Glomerular endothelial cell (primary cell): ENCODE measurements around the gene MYO1B. TPM values are rescaled to one million over a fixed set of nuclear protein-coding genes. Genes with fewer than 3 reads are reported as not detected.
"Not testable (repeated sequence)": the region's sequence is repeated elsewhere in the genome, so short reads cannot be mapped to it uniquely, and the experiment has no call there.

ENCODE experiments used
- DNase-seq: peaks from one replicate; pipeline ENCODE4 v3.0.0-alpha.2; 2011; ENCODE audit warnings: low read depth, low spot score; ENCODE audit errors: extremely low read depth
- total RNA-seq: library from RNA; depleted of rRNA; stranded (reverse); fragments of >200 nt; gene quantifications from 2 replicates; pipeline ENCODE4 v1.2.3, GENCODE V29; 2015

The MYO1B gene
- total RNA-seq, 1 donor from 2014 or later = 232 TPM

DNA sequence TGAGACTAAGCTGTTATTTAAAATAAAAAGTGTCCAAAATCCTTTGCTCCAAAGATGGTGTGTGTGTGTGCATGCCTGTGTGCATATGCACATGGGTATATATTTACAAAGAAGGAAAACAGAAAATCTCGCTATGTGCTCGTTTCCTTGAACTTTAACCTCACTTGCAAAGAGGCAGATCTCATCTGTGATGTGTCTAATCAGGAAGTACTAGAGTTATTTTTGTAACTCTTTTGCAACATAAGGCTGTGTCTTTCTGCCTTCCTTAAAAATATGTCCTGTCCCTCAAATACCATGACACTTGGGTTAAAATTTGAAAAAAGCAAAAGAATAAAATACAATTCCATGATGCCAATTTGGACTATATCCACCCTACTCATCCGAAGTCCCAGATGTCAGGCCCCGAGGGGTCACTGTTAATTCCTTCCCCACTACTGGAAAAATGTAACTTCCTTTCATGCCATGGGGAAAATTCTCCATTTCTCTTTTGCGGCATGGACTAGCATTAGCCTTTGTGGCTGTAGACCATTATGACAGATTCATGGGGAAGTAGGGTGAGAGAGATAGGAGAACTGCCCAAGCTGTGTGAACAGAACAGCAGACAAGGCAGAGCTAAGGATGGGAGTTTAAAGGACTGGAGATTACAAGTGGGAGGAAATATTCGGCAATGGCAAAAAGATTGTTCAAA is 191.3 kb downstream of the MYO1B start:
- DNase-seq = no peak

DNA sequence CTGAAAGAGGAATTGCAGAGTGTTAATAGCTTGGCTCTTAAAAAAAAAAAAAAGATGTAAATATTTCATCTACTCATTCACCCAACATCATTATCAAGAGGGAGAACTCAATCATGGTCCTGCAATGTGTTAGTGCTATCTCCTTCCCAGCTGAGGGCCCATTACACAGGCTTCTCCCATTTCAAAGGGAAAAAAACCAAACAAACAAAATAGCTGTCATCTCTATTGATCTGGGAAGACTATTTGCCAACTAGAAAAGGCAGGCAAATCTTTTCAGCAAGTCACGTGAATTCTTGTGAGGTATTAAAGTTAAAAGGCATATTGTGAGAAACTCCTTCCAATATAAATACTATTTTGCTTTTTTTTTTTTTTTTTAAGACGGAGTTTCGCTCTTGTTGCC is 194.3 kb downstream of the MYO1B start:
- no peak for DNase-seq

DNA sequence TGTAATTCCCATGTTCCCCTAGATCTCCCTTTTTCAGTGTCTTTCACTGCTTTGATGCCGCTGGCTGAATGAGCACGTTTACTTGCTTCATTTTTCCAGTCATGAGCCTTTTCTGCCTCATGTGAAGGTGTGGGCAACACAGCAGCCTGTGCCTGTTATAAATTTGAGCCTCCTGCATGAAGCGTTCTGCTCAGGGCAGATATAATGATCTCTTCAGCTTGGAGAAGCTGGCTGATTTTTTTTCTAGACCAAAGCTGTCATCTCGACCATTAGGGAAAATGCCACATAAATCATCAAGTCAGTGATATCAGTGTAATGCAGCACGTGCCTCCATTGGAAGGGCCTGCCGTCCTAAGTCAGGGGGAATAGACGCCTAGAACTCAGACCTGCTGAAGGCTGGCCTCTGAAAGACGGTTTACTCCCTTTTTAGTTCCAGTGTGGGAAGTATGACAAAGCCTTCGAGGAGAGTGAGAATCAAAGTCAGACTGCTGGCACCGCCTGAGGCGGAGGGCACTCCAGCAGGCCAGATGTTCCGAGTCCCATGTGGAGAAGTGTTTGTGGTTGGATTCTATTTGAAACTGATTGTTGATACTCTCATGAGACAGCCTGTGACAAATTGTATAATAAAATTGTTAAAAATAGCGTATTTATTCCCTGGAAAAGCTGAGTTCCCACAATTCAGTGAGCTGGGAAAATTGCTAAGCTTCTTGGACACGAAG is 196.5 kb downstream of the MYO1B start:
- DNase-seq = no peak

DNA sequence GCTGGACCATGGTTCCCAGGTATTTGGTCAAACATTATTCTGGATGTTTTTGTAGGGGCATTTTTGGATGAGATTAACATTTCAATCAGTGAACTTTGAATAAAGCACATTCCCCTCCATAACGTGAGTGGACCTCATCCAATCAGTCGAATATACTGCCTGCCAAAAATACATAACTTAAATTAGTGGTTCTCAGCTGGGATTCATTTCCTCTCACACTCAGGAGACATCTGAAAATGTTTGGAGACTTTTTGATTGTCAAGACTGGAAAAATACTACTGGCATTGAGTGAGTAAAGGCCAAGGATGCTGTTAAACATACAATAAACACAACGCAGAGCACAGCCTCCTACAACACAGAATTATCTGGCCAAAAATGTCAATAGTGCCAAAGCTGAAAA is 198.2 kb downstream of the MYO1B start:
- no peak for DNase-seq

DNA sequence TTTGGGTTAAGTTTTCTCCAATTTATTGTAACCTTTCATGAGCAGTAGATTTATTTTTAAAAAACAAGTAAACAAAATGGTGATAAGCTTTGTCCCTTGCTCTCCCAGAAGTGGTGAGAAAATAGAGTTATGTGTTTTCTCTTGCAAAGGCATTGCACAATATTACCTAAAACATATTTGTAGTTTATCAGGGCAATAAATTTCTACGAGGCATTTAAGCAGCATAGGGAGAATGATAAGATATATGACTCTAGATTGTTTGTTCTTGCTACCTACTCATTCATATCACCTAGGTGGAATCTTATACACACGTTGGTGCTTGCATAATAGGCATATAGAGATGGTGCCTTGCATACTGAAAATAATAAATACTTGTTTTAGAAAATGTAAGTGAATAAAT is 201.7 kb downstream of the MYO1B start:
- DNase-seq = no peak

DNA sequence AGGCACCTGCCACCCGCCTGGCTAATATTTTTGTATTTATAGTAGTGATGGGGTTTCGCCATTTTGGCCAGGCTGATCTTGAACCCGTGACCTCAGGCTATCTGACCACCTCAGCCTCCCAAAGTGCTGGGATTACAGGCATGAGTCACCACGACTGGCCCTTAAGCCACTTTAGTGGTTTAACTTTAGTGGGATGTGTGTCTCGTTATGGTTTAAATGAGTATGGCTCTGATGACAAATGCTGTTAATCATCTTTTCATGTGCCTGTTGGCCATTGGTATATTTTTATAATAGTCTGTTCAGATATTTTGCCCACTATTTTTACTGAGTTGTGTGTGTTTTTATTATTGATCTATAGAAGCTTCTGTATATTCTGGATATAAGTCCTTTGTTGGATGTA is 205.9 kb downstream of the MYO1B start:
- DNase-seq = no peak

DNA sequence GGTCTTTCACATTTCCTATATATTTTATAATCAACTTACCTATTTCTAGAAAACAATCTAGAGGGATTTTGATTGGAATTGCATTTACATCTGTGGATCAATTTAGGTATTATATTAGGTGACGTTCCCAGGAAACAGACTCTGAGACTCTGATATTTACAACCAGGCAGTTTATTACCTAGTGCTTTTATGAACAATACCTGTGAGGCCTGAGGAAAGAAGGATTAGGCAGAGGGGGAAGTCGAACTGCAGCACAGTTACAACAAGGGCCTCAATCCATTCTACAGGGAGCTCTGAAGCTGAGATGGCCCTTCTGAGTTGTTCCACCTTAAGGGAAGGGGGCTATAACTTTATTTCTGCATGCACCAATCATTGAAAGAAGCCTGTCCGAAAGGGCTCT is 206.9 kb downstream of the MYO1B start:
- DNase-seq = no peak

DNA sequence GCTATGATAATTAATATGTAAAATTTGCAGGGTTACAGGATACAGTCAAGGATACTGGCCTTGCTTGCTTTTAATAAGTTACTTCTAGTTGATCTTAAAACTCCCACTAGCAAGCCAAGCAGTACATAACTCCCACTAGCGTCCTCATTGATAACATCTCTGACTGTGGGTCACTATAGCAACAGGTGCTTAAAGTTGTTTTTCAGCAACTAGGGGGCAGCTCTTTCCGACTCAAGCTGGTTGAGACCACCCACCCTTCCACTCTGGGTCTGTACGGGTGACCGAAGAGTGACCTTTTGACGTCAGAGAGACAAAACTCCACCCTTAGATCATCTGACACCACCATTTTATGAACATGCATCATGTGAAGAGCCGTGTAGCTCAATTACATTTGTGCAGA is 208.6 kb downstream of the MYO1B start:
- no peak for DNase-seq

DNA sequence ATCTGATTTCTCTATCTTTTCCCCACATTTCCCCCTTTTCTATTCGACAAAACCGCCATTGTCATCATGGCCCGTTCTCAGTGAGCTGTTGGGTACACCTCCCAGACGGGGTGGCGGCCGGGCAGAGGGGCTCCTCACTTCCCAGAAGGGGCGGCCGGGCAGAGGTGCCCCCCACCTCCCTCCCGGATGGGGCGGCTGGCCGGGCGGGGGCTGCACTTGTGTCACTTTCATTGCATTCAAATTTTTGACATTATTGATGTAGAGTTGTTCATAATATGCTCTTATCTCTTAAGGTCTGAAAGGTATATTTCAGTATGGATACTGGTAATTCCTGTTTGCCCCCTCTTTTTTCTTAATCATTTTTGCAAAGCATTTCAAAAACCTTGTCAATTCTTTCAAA is 211.3 kb downstream of the MYO1B start:
- DNase-seq = not testable (repeated sequence)

DNA sequence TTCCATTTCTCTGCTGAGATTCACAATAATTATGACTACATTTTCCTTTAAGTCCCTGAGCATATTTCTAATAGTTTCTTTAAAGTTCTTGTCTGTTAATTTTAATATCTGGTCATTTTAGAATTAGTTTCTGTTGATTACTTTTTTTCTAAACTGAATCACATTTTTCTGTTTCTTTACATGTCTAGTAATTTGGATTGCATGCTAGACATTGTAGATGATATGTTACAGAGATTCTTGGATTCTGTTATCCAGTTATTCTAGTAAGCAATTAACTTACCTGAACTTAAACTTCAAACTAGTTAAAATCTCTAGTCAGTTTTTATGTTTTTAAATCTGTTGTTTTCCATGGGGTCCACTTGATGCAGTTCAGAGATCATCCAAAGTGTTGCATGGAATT is 214.0 kb downstream of the MYO1B start:
- DNase-seq = no peak

DNA sequence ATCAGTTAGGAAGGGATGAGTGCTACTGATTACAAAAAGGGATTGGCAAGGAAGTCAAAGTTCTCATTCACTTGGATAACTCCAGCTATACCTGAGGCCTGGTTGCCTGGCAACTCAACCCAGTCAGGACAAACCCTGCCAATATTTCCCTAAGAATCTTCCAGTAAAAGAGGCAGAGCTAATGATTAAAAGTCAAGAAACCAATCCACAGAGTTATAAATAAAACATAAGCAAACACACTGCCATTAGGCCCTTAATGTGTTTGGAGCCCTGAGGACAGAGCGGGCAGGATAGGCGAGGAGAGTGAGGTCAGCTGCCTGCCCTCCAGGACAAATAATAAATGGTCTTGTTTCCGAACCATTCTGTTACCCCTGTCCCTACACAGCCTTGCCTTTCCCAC is 217.2 kb downstream of the MYO1B start:
- no peak for DNase-seq

DNA sequence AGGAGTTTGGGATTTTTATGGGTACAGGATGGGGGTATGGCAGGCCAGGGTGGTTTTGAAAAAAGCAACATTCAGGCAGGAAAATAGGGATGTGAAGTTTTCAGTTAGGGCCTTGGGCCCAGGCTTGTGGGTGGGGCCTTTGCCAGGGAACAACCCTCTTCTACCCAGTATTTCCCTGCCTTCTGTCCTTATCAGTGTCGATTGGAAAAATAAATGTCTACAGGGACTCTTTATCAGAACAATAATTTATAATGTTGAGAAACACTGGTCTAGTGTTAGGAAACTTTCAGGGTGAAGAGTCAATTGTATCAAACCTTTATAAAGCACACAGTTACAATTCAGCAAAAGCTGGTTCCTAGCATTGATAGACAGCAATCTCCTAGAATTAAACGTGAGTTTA is 218.6 kb downstream of the MYO1B start:
- no peak for DNase-seq

DNA sequence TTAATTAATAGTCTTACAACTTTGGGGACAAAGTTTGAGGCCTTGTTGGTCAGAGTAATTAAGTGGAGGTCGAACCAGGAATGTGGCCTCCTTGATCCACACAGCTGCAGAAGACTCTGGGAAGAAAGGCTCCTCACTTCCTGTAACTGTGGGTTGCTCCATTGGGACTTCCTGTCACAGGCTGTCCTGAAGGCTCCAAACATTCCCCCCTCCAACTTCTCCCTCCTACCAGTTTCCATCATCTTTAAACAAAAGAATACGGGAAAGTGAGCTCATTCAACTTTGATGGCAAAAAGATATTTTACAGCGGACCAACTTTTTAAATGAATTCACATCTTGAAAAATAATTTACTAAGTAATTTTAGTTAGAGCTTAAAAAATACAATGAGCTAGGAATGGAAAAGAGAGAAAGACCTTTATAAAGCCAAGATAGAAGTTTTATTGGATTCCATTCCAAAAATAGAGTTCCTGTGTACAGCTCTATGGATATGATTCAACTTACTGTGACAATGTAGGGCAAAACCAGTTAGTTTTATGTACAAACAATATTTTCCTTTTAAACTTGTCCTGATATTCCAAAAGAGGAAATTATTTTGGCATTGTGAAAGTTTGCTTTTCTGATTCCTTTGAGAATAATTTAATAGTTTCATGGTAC is 220.7 kb downstream of the MYO1B start:
- no peak for DNase-seq

DNA sequence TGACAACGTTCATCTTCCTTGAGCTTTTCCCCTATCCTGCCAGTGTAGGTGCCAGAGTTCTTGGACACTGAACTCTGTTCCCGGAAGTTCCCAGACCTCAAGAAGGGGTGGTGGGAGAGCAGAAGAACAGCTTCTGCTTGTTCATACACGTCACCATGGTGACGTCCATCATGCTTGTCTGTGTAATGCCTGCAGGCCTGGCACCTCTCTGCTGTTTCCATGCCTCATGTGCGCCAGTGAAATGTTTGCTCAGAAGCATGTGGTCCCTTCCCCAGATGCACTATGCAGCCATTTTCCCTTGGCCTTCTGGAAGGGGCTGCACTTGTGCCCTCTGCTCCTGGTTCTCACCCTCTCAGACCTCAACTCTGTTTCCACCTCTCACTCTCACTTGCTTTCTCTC is 221.9 kb downstream of the MYO1B start:
- no peak for DNase-seq

DNA sequence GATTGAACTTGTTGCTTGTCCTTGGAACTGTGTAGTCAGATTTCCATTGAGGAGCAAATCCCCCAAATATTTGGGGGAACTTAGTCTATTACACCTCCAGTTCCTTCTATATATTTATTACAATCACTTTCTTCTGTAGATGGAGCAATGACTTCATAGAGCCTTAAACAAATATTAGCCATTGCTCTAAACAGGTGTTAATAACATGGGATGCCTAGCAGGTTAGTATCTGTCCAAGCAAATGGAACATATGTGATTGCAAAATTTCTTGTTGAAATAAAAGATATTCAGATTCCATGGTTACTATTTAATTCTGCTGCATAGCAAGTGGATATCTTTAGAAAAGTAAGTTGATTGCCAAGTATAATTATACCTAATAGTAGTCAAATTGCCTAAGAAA is 225.1 kb downstream of the MYO1B start:
- no peak for DNase-seq

DNA sequence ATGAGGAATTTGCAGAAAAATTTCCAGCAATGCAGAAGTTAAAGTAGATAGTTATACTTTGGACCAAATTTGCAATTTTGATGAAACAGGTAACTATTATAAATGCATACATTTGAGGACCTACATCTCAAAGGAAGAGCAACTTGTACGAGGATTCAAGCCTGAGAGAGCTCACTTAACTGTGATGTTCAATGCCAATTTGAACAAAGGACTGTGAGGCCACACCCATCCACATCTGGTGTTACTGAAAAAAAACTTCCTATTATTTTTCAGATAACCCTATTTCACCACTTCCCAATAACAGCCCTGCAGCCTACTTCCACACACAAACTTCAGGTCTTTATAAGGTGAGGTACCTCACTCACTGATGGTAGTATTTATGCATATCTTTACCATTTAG is 229.3 kb downstream of the MYO1B start:
- no peak for DNase-seq

Other genes with a start within 250 kb of the MYO1B start
- 68.7 and 77.7 TPM in 2 replicates for gene STAT1, start 231.2 kb upstream of the MYO1B start, total RNA-seq
- gene STAT4, start 94.4 kb upstream of the MYO1B start, total RNA-seq = 0.44 and 2.8 TPM in 2 replicates